UCSD-AML1 (cell line): ENCODE results near the gene NHLRC2.

ENCODE experiments used
- DNase-seq: peaks from one replicate; lab custom pipeline; 2025; ENCODE audit not compliant: unreplicated experiment; lab: John Stamatoyannopoulos, UW

Gene NHLRC2

GRCh38 chr10:113858541-113858940, 4.1 kb downstream of the NHLRC2 start:
- DNase-seq: no peak

- DNase-seq: no peak
Measured at GRCh38 chr10:113859261-113859660, 4.8 kb downstream of the NHLRC2 start.

GRCh38 chr10:113865901-113866300, 11.4 kb downstream of the NHLRC2 start:
- DNase-seq: no peak

- DNase-seq: no peak
Measured at GRCh38 chr10:113866551-113867394, 12.3 kb downstream of the NHLRC2 start.

GRCh38 chr10:113867904-113868303, 13.4 kb downstream of the NHLRC2 start:
- no peak for DNase-seq

GRCh38 chr10:113869789-113870188, 15.3 kb downstream of the NHLRC2 start:
- no peak for DNase-seq

- DNase-seq: no peak
Measured at GRCh38 chr10:113872139-113873030, 17.9 kb downstream of the NHLRC2 start.

GRCh38 chr10:113875212-113875611, 20.8 kb downstream of the NHLRC2 start:
- no peak for DNase-seq

GRCh38 chr10:113876461-113876860, 22.0 kb downstream of the NHLRC2 start:
- no peak for DNase-seq

- no peak for DNase-seq
Measured at GRCh38 chr10:113879691-113880090, 25.2 kb downstream of the NHLRC2 start.

- no peak for DNase-seq
Measured at GRCh38 chr10:113880236-113880635, 25.8 kb downstream of the NHLRC2 start.

GRCh38 chr10:113882240-113882639, 27.8 kb downstream of the NHLRC2 start:
- no peak for DNase-seq

GRCh38 chr10:113889911-113890310, 35.5 kb downstream of the NHLRC2 start:
- no peak for DNase-seq

GRCh38 chr10:113890769-113891168, 36.3 kb downstream of the NHLRC2 start:
- no peak for DNase-seq

GRCh38 chr10:113891476-113891875, 37.0 kb downstream of the NHLRC2 start:
- DNase-seq: no peak

- DNase-seq: no peak
Measured at GRCh38 chr10:113893570-113893969, 39.1 kb downstream of the NHLRC2 start.

- no peak for DNase-seq
Measured at GRCh38 chr10:113894581-113894980, 40.1 kb downstream of the NHLRC2 start.

- no peak for DNase-seq
Measured at GRCh38 chr10:113895018-113895417, 40.6 kb downstream of the NHLRC2 start.

- DNase-seq: no peak
Measured at GRCh38 chr10:113897693-113898618, 43.5 kb downstream of the NHLRC2 start.

GRCh38 chr10:113899952-113900598, 45.6 kb downstream of the NHLRC2 start:
- DNase-seq: no peak
